GM18861 (cell line): ENCODE data around the gene ENDOU.
"Not testable (repeated sequence)": the region's sequence is repeated elsewhere in the genome, so short reads cannot be mapped to it uniquely, and the experiment has no call there.

Source experiments
- ATAC-seq: cut with Tn5 transposase; IDR thresholded peaks from one replicate; pipeline ENCODE4 v1.9.1; 2021; ENCODE audit not compliant: unreplicated experiment

The ENDOU gene

DNA sequence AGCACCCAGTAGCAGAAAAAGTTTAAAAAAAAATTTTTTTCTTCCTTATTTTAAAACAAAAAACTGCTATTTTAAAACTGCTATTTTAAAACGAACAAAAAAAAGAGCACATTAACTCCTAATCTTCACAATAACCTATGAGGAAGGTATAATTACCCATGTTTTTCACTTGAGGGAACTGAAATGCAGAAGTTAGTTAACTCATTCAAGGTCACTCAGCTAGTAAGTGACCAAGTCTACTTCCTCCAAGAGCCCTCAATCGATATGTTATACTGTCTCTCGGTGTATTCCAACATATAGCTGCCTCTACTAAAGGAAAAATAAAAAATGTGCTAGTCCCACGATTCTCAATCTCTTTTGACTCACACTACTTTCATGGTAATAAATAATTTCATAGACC lies 27.2 kb downstream of the ENDOU start:
- peak; percentile 73 for ATAC-seq

DNA sequence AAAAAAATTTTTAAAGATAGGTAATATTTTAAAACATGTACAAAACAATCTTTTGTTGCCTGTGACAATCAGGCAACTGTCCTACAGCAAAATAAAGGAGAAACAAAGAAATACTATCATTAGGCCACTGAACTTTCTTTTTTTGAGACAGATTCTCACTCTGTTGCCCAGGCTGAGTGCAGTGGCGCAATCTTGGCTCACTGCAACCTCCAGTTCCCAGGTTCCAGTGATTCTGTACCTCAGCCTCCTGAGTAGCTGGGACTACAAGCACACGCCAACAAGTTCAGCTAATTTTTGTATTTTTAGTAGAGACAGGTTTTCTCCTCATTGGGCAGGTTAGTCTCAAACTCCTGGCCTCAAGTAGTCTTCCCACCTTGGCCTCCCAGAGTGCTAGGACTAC lies 36.1 kb downstream of the ENDOU start:
- no peak for ATAC-seq

GRCh38 chr12:47687636-47688035 lies 37.7 kb downstream of the ENDOU start:
- no peak for ATAC-seq

GRCh38 chr12:47686645-47687240 lies 38.5 kb downstream of the ENDOU start:
- peak; percentile 57 for ATAC-seq

- ATAC-seq: no peak
These were observed 45.5 kb downstream of the ENDOU start for GRCh38 chr12:47679785-47680184.

DNA sequence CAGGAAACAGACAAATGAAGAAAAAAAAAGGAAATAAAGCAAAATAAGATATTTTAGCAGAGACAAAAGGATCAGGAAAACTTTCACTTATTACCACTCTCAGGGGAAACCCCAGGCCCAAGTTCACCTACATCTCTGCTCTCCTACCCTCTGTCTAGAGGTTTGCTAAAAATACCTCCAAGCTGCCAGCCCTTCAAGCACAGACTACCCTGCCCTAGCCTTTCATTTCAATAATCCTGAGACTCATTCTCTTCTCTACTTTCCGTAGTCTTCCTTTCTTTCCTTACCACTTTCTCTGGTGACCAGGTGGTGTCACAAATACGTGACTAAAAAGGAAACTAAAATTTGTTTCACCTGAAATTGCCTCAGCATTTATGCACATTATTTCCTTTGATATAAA lies 53.2 kb downstream of the ENDOU start:
- ATAC-seq: no peak

- ATAC-seq: not testable (repeated sequence)
These were observed 57.4 kb downstream of the ENDOU start for GRCh38 chr12:47667935-47668334.
